Stimulated activated memory B cell treated with anti-CD40 and anti-IgM and Interleukin-4, amounts not matched to agents 10 μg/mL and 1 μg/mL and 100 μg/mL, for 72 hours (primary cell): ENCODE results near the gene PROM2.

Experiments used
- ATAC-seq: fragments of 150-1000 bp; cut with Tn5 transposase; 2 replicates; pipeline ENCODE4 v1.10.0; 2021
- H3K27ac Mint-ChIP-seq: one replicate; pipeline ENCODE4 v1.8.0; 2022; ENCODE audit warnings: mild to moderate bottlenecking, mixed read lengths
- H3K27me3 Mint-ChIP-seq: one replicate; pipeline ENCODE4 v1.8.0; 2022; ENCODE audit warnings: mixed read lengths
- H3K36me3 Mint-ChIP-seq: one replicate; pipeline ENCODE4 v1.8.0; 2022; ENCODE audit warnings: mixed read lengths
- H3K4me1 Mint-ChIP-seq: one replicate; pipeline ENCODE4 v1.8.0; 2022; ENCODE audit warnings: mixed read lengths
- H3K4me3 Mint-ChIP-seq: one replicate; pipeline ENCODE4 v1.8.0; 2022; ENCODE audit warnings: mild to moderate bottlenecking, moderate library complexity, mixed read lengths
- H3K9me3 Mint-ChIP-seq: one replicate; pipeline ENCODE4 v1.8.0; 2022; ENCODE audit warnings: mixed read lengths

Gene PROM2

DNA sequence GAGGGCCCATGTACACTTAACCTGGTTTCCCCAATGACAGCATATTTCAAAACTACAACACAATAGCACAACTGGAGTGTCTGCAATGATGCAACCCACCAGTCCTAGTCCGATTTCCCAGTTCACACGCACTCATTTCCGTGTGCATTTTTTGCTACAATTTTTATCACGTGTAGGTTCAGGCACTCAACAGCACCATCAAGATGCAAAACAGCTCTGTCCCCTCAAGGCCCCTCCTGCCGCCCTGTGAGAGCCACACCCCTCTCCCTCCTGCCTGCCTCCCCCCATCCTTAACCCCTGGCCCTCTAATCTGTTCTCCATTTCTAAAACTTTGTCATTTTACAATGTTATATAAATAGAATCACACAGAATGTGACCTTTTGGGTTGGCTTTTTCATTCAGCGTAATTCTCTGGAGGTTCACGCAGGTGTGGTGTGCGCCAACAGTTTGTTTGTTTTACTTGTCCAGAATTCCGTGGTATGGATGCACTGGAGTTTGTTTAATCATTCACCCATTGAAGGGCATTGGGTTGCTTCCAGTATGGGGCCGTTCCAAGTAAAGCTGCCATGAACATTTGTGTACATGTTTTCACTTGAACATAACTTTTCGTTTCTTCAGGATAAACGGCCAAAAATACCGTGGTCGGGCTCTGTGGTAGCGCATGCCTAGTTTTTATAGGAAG, 31.3 kb downstream of the PROM2 start:
- Mint-ChIP-seq H3K27me3 (peaks cover 8% of the 10 kb centered on the region), H3K4me1 (no peaks in the 10 kb centered on the region), H3K9me3 (no peaks in the 10 kb centered on the region), H3K36me3 (no peaks in the 10 kb centered on the region), H3K27ac (no peak overlapping the region), H3K4me3 (no peak overlapping the region)
- ATAC-seq, result no peak

DNA sequence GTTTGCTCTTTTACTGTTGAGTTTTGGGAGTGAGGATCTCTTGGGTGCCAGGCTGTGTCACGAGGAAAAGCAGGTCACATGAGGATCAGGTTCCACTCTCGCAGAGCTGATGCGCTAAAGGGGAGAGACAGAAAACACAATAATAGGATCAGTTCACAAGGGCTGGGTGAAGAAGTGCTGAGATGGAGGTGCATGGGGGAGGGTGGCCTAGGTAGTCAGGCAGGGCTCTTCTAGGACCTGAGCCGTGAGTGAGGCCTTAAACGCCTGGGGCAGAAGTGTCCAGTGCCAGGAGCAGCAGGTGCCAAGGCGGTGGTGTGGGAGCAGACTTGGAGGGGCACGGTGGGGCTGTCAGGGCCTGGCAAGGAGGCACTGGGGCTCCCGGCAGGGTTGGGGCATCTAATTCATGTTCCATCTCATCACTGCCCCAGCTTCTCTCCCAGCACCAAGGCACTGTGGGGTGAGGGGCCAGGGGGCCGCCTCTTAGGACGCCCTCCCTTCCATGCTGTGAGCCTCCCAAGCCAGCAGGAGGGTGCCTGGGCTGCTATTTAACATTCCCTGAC, 32.2 kb downstream of the PROM2 start:
- no peaks in the 10 kb centered on the region for H3K36me3 Mint-ChIP-seq
- no peaks in the 10 kb centered on the region for H3K27me3 Mint-ChIP-seq
- no peak overlapping the region for H3K4me3 Mint-ChIP-seq
- H3K27ac Mint-ChIP-seq, result no peak overlapping the region
- ATAC-seq, result no peak
- no peaks in the 10 kb centered on the region for H3K4me1 Mint-ChIP-seq
- H3K9me3 Mint-ChIP-seq, result no peaks in the 10 kb centered on the region

DNA sequence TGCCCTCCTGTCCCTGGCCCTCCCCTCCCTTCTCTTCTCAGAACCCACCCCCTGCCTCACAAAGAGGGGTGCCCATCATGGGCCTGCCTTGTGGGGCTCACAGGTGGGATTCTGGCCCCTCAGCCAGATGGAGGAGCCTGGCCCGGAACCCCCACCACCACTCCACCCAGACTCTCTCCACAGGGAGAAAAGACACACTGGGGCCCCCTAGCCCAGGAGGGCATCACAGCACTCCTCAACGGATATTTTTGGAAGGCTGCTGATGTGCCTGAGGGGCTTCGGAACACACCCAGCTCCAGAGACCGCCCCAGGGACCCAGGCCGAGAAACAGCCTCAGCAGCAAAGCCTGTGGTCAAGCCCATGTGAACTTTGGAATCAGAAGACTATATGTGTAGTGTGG, 32.8 kb downstream of the PROM2 start:
- no peak for ATAC-seq
- Mint-ChIP-seq H3K4me3 (no peak overlapping the region), H3K4me1 (no peaks in the 10 kb centered on the region), H3K27me3 (no peaks in the 10 kb centered on the region), H3K36me3 (no peaks in the 10 kb centered on the region), H3K9me3 (no peaks in the 10 kb centered on the region), H3K27ac (no peak overlapping the region)

DNA sequence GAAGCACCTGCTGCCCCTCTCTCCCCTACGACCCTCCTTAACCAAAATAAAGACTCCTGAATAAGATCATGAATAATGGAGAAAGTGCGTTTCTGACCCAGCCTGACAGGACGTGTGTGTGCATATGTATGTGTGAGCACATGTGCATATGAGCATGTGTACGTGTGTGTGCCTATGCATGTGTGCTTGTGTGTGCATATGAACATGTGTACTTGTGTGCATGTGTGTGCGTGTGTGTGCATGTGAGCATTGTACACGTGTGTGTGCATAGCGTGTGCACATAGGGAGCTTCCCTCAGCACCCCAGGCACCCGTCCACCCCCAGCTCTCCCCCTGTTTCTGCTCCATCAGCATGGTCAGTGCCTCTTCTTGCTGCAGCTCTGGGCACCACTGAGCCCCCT, 33.6 kb downstream of the PROM2 start:
- Mint-ChIP-seq H3K27me3 (peaks cover 3% of the 10 kb centered on the region), H3K4me3 (no peak overlapping the region), H3K27ac (no peak overlapping the region), H3K36me3 (no peaks in the 10 kb centered on the region), H3K9me3 (no peaks in the 10 kb centered on the region), H3K4me1 (no peaks in the 10 kb centered on the region)
- ATAC-seq, result no peak

DNA sequence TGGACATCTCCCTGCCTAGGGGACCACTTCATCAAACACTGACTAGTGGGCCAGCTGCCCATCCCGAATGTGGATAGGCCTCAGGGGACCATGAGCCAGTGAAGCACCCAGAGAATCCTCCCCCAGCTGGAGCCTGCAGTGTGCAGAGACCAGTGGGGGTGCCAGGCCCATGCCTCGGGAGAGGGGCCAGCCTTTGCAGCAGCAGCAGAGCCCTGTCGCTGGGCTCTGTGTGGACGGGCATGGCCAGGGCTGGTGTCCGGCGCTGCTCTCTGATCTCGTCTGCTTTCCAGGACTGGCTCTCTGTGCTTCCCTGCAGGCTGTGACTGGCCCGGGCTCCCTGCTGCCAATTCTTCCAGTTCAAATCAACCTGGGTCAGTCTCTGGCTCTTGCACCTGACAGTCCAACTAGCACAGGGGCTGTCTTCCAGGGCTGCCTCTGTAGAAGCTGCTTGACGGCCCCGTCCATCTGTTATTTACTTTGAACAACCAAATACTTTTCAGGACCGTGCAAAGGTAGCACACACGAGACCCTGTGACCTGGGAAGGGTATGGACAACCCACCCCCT, 34.3 kb downstream of the PROM2 start:
- Mint-ChIP-seq H3K27me3 (peaks cover 9% of the 10 kb centered on the region), H3K9me3 (no peaks in the 10 kb centered on the region), H3K4me1 (no peaks in the 10 kb centered on the region), H3K4me3 (no peak overlapping the region), H3K27ac (no peak overlapping the region), H3K36me3 (no peaks in the 10 kb centered on the region)
- ATAC-seq, result no peak

DNA sequence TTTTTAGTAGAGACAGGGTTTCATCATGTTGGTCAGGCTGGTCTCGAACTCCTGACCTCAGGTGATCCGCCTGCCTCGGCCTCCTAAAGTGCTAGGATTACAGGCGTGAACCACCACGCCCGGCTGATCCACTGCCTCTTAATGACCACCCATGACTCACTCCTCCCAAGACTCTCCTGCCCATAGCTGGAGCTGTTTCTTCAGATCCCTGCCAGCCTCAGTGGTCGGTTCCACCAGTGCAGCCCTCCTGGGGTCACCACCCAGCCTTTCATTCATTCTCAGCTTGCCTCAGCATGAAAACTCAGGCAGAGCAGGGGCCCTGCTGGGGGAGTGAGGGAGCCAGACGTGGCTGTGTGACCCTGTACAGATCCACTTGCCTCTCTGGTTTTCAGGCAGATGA, 35.4 kb downstream of the PROM2 start:
- ATAC-seq, result no peak
- Mint-ChIP-seq H3K27ac (no peak overlapping the region), H3K4me1 (no peaks in the 10 kb centered on the region), H3K36me3 (no peaks in the 10 kb centered on the region), H3K9me3 (no peaks in the 10 kb centered on the region), H3K27me3 (peaks cover 16% of the 10 kb centered on the region), H3K4me3 (no peak overlapping the region)

DNA sequence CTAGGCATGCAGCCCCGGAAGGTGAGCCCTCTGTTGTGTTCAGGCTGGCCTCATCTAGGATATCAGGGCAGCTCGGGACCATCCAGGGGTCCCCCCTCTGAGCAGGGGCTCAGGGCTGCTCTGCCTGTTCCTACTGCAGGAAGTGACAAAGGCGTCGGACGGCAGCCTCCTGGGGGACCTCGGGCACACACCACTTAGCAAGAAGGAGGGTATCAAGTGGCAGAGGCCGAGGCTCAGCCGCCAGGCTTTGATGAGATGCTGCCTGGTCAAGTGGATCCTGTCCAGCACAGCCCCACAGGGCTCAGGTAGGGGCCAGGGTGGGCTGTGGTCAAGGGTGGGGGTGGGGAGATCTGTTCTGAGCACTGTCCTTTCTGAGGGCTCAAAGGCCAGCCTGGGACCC, 36.0 kb downstream of the PROM2 start:
- Mint-ChIP-seq H3K4me1 (no peaks in the 10 kb centered on the region), H3K36me3 (no peaks in the 10 kb centered on the region), H3K9me3 (no peaks in the 10 kb centered on the region), H3K27ac (no peak overlapping the region), H3K27me3 (peaks cover 22% of the 10 kb centered on the region), H3K4me3 (no peak overlapping the region)
- peak; percentile 5 for ATAC-seq

DNA sequence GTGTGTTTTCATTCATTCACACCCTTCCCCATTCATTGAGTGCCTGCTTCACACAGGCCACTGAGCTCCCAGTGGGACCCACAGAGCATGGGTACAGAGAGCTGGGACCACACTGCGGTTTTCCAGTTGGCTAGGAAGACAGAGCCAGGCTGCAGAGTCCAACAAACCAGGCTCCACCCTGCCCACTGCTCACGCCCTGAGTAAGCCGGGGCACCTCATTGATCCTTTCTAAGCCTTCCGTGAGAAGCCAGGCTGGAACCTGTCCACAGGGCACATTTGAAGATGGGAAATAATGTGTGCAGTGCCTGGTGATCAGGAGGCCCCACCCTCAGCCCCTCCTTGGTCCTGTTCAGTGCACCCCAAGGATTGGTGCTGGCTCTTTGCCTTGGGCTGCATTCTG, 36.4 kb downstream of the PROM2 start:
- Mint-ChIP-seq H3K4me3 (no peak overlapping the region), H3K36me3 (no peaks in the 10 kb centered on the region), H3K27me3 (peaks cover 25% of the 10 kb centered on the region), H3K4me1 (no peaks in the 10 kb centered on the region), H3K27ac (no peak overlapping the region), H3K9me3 (no peaks in the 10 kb centered on the region)
- no peak for ATAC-seq

DNA sequence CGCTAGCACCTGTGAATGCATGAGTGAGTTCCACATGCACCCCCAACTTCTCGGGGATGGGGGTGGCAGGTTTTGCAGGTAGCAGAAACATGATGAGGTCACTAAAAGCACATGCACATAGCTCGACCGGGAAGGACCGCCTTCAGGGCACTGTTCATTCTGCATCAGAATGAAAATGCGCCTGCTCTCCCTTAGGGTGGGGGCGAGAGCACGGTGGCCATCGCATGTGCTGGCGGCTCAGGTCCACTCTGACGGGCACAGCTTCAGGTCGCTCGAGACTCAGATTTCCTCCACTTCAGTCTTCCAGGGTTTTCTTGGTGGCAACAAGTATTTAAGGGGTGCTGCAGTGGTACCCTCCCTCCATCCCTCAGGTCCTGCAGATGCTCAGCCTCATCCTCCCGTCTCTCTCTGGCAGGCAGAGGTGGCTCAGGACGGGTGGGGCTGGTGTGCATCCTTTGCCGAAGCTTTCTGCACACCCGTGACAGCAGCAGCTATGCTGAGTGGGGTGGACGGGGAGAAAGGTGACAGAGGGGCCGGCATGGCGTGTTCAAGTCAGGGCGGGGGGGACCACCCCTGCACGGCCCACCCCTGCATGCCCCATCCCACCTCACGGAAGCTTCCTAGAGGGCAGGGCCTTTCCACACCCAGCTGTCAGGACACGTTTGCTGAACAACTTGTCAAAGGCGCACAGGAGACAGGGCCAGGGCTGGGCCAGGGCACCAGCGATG, 37.7 kb downstream of the PROM2 start:
- H3K27me3 Mint-ChIP-seq, result peaks cover 35% of the 10 kb centered on the region
- no peaks in the 10 kb centered on the region for H3K36me3 Mint-ChIP-seq
- no peak overlapping the region for H3K4me3 Mint-ChIP-seq
- no peak for ATAC-seq
- H3K27ac Mint-ChIP-seq, result no peak overlapping the region
- H3K9me3 Mint-ChIP-seq, result no peaks in the 10 kb centered on the region
- no peaks in the 10 kb centered on the region for H3K4me1 Mint-ChIP-seq

DNA sequence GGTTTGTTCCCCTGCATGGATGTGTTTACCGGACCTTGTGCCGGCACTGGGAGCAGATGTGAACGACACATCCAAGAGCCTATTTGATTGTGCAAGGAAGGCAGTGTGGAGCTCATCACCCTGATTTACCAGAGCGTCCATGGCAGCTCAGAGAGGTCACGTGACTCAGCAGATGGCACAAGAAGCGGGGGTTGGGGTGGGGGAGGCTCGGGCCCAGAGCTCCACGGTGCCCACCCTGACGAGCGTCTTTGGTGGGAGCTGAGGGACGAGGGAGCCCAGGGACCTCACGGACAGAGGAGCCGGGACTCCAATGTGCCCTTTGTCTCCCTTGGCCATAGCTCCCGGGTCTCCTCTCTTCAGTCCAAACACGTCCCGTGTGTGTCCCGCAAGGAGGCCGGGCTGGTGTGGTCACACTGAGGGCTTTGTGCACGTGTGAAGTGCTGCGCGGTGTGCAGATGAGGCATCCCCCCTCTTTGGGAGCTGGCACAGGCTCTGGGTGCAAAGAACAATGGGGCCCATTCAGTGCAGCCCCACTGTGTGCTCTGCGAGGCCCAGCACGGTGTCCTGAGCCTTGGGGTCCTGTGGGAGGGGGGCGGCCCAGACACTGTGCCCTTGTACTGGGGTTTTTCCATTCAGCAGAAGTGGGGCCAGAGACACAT, 38.4 kb downstream of the PROM2 start:
- Mint-ChIP-seq H3K27me3 (peaks cover 42% of the 10 kb centered on the region), H3K9me3 (no peaks in the 10 kb centered on the region)

DNA sequence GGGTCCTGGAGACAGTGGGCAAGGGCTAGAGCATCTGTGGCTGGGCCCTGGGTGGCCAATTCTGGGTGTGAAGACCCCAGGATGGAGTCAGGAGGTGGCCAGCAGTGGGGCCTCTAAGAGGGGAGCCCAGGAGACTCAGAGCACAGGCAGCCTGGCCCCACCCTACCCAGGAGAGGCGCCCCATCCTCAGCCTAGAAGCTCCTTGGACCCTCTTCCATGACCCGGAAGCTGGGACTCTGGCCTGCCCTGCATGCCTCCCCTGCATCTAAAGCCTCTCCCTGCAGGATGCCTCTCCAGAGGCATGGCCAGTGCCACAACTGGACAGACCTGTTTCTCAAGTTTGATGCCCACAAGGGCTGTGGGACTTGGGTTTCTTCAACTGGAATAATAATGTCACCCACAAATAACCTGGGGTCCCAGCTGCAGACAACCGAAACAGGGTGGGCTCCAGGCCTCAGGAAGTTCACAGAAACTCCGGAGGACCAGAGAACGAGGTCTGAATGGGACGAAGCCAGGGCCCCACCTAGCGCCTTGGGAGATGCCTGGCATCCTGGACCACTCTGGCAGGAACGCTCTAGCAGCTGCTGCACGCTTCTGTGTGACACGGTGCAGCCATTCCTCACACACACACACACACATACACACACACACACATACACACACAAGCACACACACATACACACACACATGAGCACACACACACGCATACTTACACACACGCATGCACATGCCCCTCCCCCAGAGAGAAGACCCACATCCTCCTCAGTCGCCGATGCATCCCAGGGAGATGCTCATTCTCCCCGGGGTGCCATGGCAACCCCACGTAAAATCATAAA, 39.3 kb downstream of the PROM2 start:
- H3K9me3 Mint-ChIP-seq, result no peaks in the 10 kb centered on the region
- H3K27ac Mint-ChIP-seq, result no peak overlapping the region

More for the DNA sequence above, 38.4 kb downstream of the PROM2 start:
- no peak for ATAC-seq
- Mint-ChIP-seq H3K27ac (no peak overlapping the region), H3K4me3 (no peak overlapping the region), H3K36me3 (no peaks in the 10 kb centered on the region), H3K4me1 (no peaks in the 10 kb centered on the region)

DNA sequence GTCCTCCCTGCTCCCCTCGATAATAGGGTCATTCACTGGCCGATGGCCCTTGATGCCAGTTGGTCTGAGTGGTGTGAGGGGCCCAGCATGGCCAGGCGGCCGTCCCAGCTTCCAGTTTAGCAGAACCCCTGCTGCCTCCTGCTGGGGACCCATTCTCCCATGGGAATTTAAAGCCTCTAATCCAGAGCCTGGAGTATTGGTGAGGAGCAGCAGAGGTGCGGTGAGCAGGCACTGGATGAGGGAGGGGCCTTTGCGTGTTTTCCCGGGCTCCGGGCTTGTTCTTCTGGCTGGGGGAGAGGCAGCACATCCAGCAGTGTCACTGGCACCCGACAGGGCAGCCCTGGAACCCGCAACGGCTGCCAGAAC, 40.3 kb downstream of the PROM2 start:
- Mint-ChIP-seq H3K27me3 (peaks cover 52% of the 10 kb centered on the region), H3K27ac (no peak overlapping the region)

More for the DNA sequence above, 39.3 kb downstream of the PROM2 start:
- ATAC-seq, result no peak
- Mint-ChIP-seq H3K27me3 (peaks cover 49% of the 10 kb centered on the region), H3K4me1 (no peaks in the 10 kb centered on the region), H3K36me3 (no peaks in the 10 kb centered on the region), H3K4me3 (no peak overlapping the region)

DNA sequence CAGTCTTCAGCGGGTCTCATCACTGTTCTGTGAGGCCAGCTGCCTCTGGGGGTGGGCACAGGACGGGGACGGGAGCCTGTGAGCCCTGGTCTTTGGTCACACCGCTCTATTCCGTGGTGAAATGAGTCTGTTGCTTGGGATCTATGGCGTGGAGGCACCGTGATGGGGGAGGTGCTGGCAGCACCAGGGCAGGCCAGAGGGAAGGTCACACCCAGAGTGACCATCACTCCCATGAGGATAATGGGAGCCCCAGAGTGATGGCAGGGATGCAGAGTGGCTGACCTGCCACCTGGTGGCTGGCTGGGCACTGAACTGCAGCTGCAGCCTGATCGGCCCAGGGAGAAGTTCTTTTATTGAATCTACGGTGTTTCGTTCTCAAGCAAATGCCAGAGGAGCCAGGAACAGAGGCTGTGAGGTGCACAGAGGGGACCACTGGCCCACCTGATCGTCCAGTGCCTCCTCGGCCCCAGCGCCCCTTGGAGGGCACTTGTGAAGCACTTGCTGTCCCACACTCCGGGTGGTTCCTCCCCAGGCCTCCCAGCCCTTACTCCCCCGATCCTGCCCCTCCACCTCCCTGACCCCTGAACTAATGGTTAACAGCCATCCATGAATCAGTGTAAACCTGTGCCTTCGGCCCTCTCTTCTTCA, 40.8 kb downstream of the PROM2 start:
- H3K27ac Mint-ChIP-seq, result no peak overlapping the region
- H3K9me3 Mint-ChIP-seq, result no peaks in the 10 kb centered on the region

More for the DNA sequence above, 40.3 kb downstream of the PROM2 start:
- Mint-ChIP-seq H3K4me1 (no peaks in the 10 kb centered on the region), H3K36me3 (no peaks in the 10 kb centered on the region), H3K9me3 (no peaks in the 10 kb centered on the region), H3K4me3 (no peak overlapping the region)
- ATAC-seq, result no peak

DNA sequence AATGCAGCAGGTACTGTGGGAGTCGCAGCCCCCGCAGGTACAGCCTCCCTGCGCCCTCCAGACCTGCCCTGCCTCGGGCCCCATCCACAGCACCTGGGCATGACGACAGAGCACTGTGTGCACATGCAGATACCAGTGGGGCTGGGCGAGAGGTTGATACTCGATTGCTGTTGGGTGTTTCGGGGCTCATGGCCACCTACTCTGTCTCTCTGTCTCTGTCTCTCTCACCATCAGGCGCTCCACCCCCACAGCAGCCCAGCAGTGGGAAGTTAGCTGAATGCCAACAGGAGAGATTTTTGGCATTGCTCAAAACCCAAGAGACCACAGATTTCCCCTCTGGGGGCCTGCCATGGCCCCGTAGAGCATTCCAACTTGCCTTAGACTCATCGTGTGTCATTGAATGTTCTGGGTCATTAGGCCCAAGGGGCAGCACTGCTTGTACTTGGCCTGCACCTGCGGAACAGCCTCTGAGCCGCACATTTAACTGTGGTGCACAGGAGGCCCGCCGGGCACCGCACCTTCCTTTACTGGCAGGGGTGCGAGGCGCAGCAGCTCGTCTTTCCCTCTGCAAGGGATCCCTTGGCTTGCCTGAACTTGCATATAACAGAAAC, 41.7 kb downstream of the PROM2 start:
- Mint-ChIP-seq H3K27me3 (peaks cover 52% of the 10 kb centered on the region), H3K36me3 (no peaks in the 10 kb centered on the region), H3K4me1 (no peaks in the 10 kb centered on the region), H3K9me3 (no peaks in the 10 kb centered on the region), H3K4me3 (no peak overlapping the region), H3K27ac (no peak overlapping the region)
- ATAC-seq, result no peak

More for the DNA sequence above, 40.8 kb downstream of the PROM2 start:
- ATAC-seq, result no peak
- no peaks in the 10 kb centered on the region for H3K4me1 Mint-ChIP-seq
- H3K4me3 Mint-ChIP-seq, result no peak overlapping the region
- H3K36me3 Mint-ChIP-seq, result no peaks in the 10 kb centered on the region
- H3K27me3 Mint-ChIP-seq, result peaks cover 52% of the 10 kb centered on the region
